Omental fat pad (tissue), 4 donors: ENCODE measurements around the gene UBAC1. TPM values are rescaled to one million over a fixed set of nuclear protein-coding genes. Genes with fewer than 3 reads are reported as not detected.
"Not testable (repeated sequence)": the region's sequence is repeated elsewhere in the genome, so short reads cannot be mapped to it uniquely, and the experiment has no call there.

Experiments used
- ATAC-seq: fragments of 150-250 bp; one replicate; pipeline ENCODE4 v1.9.1; 2016; ENCODE audit warnings: mild to moderate bottlenecking, moderate library complexity; ENCODE audit not compliant: low FRiP score
- DNase-seq: peaks from one replicate; pipeline ENCODE4 v3.0.0-alpha.2; 2019; ENCODE audit warnings: low spot score
- total RNA-seq, 4 donors: library from RNA; depleted of rRNA; stranded (reverse); fragments of >200 nt; gene quantifications; one replicate each; pipeline ENCODE4 v1.1.0, GENCODE V29; 2016
- TF ChIP-seq, protein P1 (sequence below), 3 donors: fragments of 450-650 bp; IDR thresholded peaks; one replicate each; pipeline ENCODE4 v1.5.1; 2016 to 2017; ENCODE audit warnings: antibody characterized with exemption in 3 of 3, mild to moderate bottlenecking in 3 of 3, moderate library complexity in 2 of 3

UBAC1 gene
- total RNA-seq, 4 donors from 2014 or later: 28.4 to 56.7 (median 34.6) TPM

DNA sequence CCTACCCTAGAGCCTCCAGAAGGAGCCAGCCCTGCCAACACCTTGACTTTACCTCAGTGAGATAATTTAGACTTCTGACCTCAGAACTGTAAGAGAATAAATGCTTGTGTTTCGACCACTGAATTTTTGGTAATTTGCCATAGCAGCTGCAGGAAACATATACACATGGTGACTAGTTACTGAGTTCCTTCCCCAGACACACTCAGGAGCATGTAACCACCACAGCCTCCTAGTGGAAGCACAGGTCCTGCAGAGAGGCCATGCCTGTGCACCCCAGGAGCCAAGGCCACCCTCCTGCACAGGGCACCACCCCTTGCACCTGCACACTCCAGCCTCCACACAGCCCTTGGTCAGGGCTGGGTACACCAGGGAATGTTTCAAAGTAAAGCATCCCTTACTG, 46.3 kb downstream of the UBAC1 start:
- ATAC-seq (no peak), DNase-seq (no peak)
- TF ChIP-seq, protein P1, sequence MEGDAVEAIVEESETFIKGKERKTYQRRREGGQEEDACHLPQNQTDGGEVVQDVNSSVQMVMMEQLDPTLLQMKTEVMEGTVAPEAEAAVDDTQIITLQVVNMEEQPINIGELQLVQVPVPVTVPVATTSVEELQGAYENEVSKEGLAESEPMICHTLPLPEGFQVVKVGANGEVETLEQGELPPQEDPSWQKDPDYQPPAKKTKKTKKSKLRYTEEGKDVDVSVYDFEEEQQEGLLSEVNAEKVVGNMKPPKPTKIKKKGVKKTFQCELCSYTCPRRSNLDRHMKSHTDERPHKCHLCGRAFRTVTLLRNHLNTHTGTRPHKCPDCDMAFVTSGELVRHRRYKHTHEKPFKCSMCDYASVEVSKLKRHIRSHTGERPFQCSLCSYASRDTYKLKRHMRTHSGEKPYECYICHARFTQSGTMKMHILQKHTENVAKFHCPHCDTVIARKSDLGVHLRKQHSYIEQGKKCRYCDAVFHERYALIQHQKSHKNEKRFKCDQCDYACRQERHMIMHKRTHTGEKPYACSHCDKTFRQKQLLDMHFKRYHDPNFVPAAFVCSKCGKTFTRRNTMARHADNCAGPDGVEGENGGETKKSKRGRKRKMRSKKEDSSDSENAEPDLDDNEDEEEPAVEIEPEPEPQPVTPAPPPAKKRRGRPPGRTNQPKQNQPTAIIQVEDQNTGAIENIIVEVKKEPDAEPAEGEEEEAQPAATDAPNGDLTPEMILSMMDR (IDR thresholded peaks at IDR 0.05): no peak

DNA sequence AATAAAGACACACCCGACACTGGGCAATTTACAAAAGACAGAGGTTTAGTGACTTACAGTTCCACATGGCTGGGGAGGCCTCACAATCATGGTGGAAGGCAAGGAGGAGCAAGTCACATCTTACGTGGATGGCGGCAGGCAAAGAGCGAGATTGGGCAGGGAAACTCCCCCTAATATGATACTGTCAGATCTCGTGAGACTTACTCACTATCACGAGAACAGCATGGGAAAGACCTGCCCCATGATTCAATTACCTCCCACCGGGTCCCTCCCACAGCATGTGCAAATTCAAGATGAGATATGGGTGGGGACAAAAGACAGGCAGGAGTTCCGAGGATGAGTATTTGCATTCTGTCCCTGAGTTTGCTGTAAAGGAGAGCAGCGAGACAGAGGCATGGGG, 49.9 kb downstream of the UBAC1 start:
- DNase-seq, ATAC-seq: not testable (repeated sequence)

DNA sequence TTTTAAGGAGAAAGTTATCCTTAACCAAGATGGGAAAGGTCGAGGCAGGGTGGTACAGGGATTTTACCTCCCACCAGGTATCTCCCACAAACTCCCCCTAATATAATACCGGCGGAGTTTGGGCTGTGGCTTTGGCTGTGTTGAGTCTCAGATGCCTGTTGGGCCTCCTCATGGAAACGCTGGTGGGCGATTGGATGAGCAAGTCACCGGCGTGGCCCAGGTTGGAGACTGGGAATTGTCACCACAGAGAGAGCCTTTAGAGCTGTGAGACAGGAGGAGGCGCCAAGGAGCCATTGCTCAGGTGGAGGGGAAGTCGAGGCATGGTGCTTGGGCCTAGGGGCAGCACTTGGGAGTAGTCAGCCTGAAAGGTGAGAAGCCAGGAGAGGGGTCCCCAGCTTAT, 50.4 kb downstream of the UBAC1 start:
- ATAC-seq (no peak), DNase-seq (no peak)
- TF ChIP-seq, protein P1 (IDR thresholded peaks at IDR 0.05): no peak

DNA sequence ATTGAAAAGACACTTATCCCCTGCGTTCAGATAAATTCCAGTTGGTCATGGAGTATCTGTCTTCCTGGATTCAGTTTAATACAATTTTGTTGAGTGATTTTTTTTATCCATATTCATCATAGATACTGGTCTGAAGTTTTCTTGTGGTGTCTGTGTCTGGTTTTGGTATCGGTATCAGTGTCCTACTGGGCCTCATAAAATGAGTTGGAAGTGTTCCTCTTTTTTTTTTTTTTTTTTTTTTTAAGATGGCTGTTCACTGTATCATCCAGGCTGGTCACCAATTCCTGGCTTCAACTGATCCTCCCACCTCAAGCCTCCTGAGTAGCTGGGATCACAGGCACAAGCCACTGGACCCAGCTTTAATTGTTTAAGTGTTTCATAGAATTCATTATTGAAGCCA, 51.0 kb downstream of the UBAC1 start:
- TF ChIP-seq, protein P1 (IDR thresholded peaks at IDR 0.05): no peak
- ATAC-seq (no peak), DNase-seq (no peak)

DNA sequence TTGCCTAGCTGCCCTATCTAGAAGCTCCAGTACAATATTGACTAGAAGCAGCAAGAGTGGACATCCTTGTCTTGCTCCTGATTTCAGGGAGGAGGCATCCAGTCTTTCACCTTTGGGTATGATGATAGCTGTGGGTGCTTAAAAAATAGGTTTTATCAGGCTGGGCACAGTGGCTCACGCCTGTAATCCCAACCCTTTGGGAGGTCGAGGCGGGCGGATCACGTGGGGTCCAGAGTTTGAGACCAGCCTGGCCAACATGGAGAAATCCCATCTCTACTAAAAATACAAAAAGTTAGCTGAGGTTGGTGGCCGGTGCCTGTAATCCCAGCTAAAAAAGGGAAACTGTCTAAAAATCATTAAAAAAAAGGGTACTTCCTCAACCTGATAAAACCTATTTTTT, 51.8 kb downstream of the UBAC1 start:
- DNase-seq: no peak
- ATAC-seq: no peak
- TF ChIP-seq, protein P1 (IDR thresholded peaks at IDR 0.05): no peak

DNA sequence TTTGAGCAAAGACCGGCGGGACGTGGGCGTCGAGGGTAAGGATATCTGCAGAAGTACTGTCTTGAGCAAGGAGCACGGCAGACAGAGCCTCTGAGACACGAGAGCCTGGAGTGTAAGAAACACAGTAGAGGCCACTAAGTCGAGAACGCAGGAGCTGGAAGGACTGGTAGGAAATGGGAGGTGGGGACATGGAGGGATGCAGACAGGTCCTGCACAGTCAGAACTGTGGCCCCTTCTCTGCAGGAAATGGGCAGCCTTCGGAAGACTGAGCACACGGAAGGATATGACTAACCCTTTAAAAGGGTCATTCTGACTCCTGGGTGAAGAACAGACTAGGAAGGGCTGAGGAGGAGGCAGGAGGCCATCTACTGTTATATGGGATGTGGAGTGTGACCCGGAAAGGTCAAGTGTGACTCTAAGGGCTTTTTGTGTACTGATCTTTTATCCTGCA, 52.4 kb downstream of the UBAC1 start:
- ATAC-seq: no peak
- no peak for DNase-seq
- TF ChIP-seq, protein P1 (IDR thresholded peaks at IDR 0.05): no peak

DNA sequence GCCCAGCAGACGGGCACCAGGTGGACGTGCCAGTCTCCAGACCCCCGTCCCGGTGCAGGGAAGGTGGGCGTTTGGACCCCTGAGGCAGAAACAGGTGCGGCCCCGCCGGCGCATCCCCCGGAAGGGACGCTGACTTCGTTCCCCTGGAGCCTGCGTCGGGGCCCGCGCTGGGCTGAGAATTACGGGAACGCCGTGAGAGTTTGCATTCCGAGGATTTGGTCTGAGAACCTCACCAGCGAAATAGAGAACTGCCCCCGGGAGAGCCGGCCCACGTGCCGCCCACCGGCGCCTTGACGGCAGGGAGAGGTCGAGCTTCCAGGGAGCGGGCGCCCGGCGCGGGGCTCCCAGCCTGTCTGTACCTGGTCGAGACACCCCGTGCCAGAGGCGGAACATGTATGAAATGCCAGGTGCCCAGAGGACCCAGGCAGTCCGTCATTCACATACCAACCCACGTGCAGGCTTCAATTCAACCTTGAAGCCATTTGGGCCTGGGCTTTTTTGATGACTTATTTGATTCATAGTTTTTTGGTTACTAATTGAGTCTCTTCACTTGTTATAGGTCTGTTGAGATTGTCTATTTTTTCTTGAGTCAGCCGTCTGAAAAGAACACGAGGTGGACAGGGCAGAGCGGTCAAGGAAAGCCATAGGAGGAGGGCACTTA, 53.0 kb downstream of the UBAC1 start:
- TF ChIP-seq, protein P1 (IDR thresholded peaks at IDR 0.05): no peak
- DNase-seq: no peak
- ATAC-seq: no peak
